HepG2 (cell line): ENCODE results near the gene PRKCZ. TPM values are rescaled to one million over a fixed set of nuclear protein-coding genes. Genes with fewer than 3 reads are reported as not detected.

Experiments used
- ATAC-seq: fragments of 200-7000 bp; cut with Tn5 transposase; 3 replicates; pipeline ENCODE4 v1.9.1; 2020; ENCODE audit warnings: mild to moderate bottlenecking, moderate library complexity
- BruUV-seq: library from RNA; stranded (reverse); fragments of 400-500 nt; replicated peaks from 2 replicates; lab custom pipeline; 2021; lab: Mats Ljungman, UMichigan
- CTCF ChIA-PET: fragments of 300-600 bp; formaldehyde crosslinking; extraction: SDS; loops from one replicate; lab custom pipeline; 2021; ENCODE audit warnings: low total read pairs, inconsistent platforms, low intra/inter-chr PET ratio; lab: Yijun Ruan, JAX
- POLR2A ChIA-PET: fragments of 350-600 bp; sonication (Branson Sonifier 250); formaldehyde crosslinking; loops from one replicate; lab custom pipeline; 2020; ENCODE audit warnings: antibody characterized with exemption, inconsistent platforms; lab: Yijun Ruan, JAX
- DNase-seq: peaks from one replicate; pipeline ENCODE4 v3.0.0-alpha.2; 2015; ENCODE audit warnings: low spot score
- FAIRE-seq: peaks from 3 replicates; lab custom pipeline; 2011; peaks lifted over from hg19 to GRCh38; lab: Jason Lieb, UNC
- H2AFZ ChIP-seq: one replicate; pipeline ENCODE4 v1.6.1; 2011; ENCODE audit warnings: low read length, inconsistent platforms
- H3K27ac ChIP-seq: fragments of 300-600 bp; 3 replicates; pipeline ENCODE4 v1.8.0; 2011; ENCODE audit warnings: mixed run types, mild to moderate bottlenecking, mixed read lengths, low read length, inconsistent platforms; ENCODE audit not compliant: insufficient read depth; ENCODE audit errors: extremely low read length
- H3K27me3 ChIP-seq, 2 experiments: fragments of 200-600 bp in 1 of 2; 2 replicates in 1 of 2; 3 replicates in 1 of 2; pipeline versions ENCODE4 v1.6.0 to v1.8.0; 2011; ENCODE audit warnings: low read length in 2 of 2, mild to moderate bottlenecking in 2 of 2, moderate library complexity in 2 of 2, inconsistent platforms in 1 of 2; ENCODE audit not compliant: insufficient read depth in 2 of 2, control insufficient read depth in 1 of 2
- H3K36me3 ChIP-seq, 2 experiments: fragments of 200-600 bp in 1 of 2; replicated peaks in 1 of 2; 2 replicates in 1 of 2; 3 replicates in 1 of 2; pipeline versions ENCODE4 v1.5.1 to v1.8.0; 2011; ENCODE audit warnings: low read length in 2 of 2, inconsistent platforms in 1 of 2; ENCODE audit not compliant: insufficient read depth in 2 of 2, control insufficient read depth in 1 of 2
- H3K4me1 ChIP-seq: 2 replicates; pipeline ENCODE4 v1.5.1; 2012; ENCODE audit warnings: low read length, inconsistent platforms; ENCODE audit not compliant: insufficient read depth
- H3K4me2 ChIP-seq: 2 replicates; pipeline ENCODE4 v1.6.0; 2011; ENCODE audit warnings: low read depth, low read length, inconsistent platforms
- H3K4me3 ChIP-seq, 3 experiments: fragments of 200-600 bp in 1 of 3; sonication (generic), shearing (Covaris generic) in 1 of 3; replicated peaks in 1 of 3; 2 replicates each; pipeline ENCODE4 v1.5.1; 2011 to 2016; ENCODE audit warnings: low read length in 3 of 3, inconsistent platforms in 2 of 3, low read depth in 2 of 3, mild to moderate bottlenecking in 2 of 3, control low read depth in 1 of 3, mixed read lengths in 1 of 3; ENCODE audit not compliant: insufficient read depth in 1 of 3
- H3K79me2 ChIP-seq: one replicate; pipeline ENCODE4 v1.6.1; 2011; ENCODE audit warnings: low read length, inconsistent platforms; ENCODE audit not compliant: insufficient read depth
- H3K9ac ChIP-seq: 2 replicates; pipeline ENCODE4 v1.6.0; 2011; ENCODE audit warnings: mild to moderate bottlenecking, low read depth, low read length, inconsistent platforms; ENCODE audit not compliant: insufficient read depth
- H3K9me3 ChIP-seq: 2 replicates; pipeline ENCODE4 v1.5.1; 2012; ENCODE audit warnings: mild to moderate bottlenecking, low read length
- H4K20me1 ChIP-seq: 2 replicates; pipeline ENCODE4 v1.6.0; 2011; ENCODE audit warnings: inconsistent platforms, mild to moderate bottlenecking, low read length, moderate library complexity; ENCODE audit not compliant: insufficient read depth
- ASH2L ChIP-seq: fragments of 300-600, 200-600 bp; sonication (generic); IDR thresholded peaks from 2 replicates; pipeline ENCODE4 v1.7.0; 2017; ENCODE audit warnings: low read depth, mild to moderate bottlenecking, moderate library complexity, mixed read lengths, low read length; ENCODE audit not compliant: insufficient read length
- KDM1A ChIP-seq: IDR thresholded peaks from 2 replicates; pipeline ENCODE4 v1.6.1; 2016; ENCODE audit warnings: missing compliant biosample characterization
- NCOA5 ChIP-seq: sonication (generic); formaldehyde crosslinking; IDR thresholded peaks from 2 replicates; pipeline ENCODE4 v1.4.0; 2020; ENCODE audit warnings: missing genetic modification reagents
- NFKBIZ ChIP-seq: IDR thresholded peaks from 2 replicates; pipeline ENCODE4 v1.6.1; 2018; ENCODE audit warnings: missing genetic modification reagents, missing compliant biosample characterization
- NR2F6 ChIP-seq, 2 experiments: IDR thresholded peaks; 2 replicates each; pipeline ENCODE4 v1.6.1; 2016; ENCODE audit warnings: antibody characterized with exemption in 1 of 2, mild to moderate bottlenecking in 1 of 2
- PAX8 ChIP-seq: sonication (generic); formaldehyde crosslinking; IDR thresholded peaks from 2 replicates; pipeline ENCODE4 v1.8.0; 2022; ENCODE audit warnings: mild to moderate bottlenecking, missing genetic modification reagents, borderline replicate concordance
- RFX3 ChIP-seq: IDR thresholded peaks from 2 replicates; pipeline ENCODE4 v1.6.1; 2016; ENCODE audit warnings: missing biosample characterization, missing genetic modification reagents
- SETDB1 ChIP-seq: sonication (generic); formaldehyde crosslinking; IDR thresholded peaks from 2 replicates; pipeline ENCODE4 v1.5.1; 2020; ENCODE audit warnings: missing genetic modification reagents, mild to moderate bottlenecking, borderline replicate concordance
- ZFP37 ChIP-seq: sonication (generic); formaldehyde crosslinking; IDR thresholded peaks from 2 replicates; pipeline ENCODE4 v1.4.0; 2020; ENCODE audit warnings: missing genetic modification reagents, borderline replicate concordance
- ZNF180 ChIP-seq: sonication (generic); formaldehyde crosslinking; IDR thresholded peaks from 2 replicates; pipeline ENCODE4 v1.4.0; 2020; ENCODE audit warnings: low read depth, missing genetic modification reagents, borderline replicate concordance
- ZNF274 ChIP-seq: sonication (generic); formaldehyde crosslinking; IDR thresholded peaks from 2 replicates; pipeline ENCODE4 v1.5.1; 2020; ENCODE audit warnings: mild to moderate bottlenecking, missing genetic modification reagents
- ZNF879 ChIP-seq: sonication (generic); formaldehyde crosslinking; IDR thresholded peaks from 2 replicates; pipeline ENCODE4 v1.8.1; 2023; ENCODE audit warnings: missing genetic modification reagents
- WGBS: methylation state at CpG from one replicate; pipeline ENCODE4 v1.1.6; 2017; ENCODE audit warnings: low lambda C conversion rate; 5-methylcytosine and 5-hydroxymethylcytosine counted together
- in situ Hi-C: cut with HindIII; loops from 2 replicates; pipeline ENCODE4 v1.10.0; 2017; ENCODE audit warnings: low pct_unique_long_range_greater_than_20kb; ENCODE audit not compliant: extremely low pct_ligation_motif_present
- intact Hi-C: fragments of 100-400 bp; cut with micrococcal nuclease; formaldehyde crosslinking; loops from one replicate; pipeline ENCODE4 v1.10.0; 2022; ENCODE audit not compliant: unreplicated experiment
- polyA plus RNA-seq, 8 experiments: library from polyadenylated mRNA; depleted of rRNA in 3 of 8; stranded (reverse) in 7 of 8; unstranded in 1 of 8; fragments of >200 nt; fragmentation: Illumina TruSeq in 4 of 8; extraction: Trizol in 4 of 8; gene quantifications; 2 replicates each; pipeline versions ENCODE4 v1.2.1 to v1.2.3, GENCODE V29; 2011 to 2016; ENCODE audit warnings: low read depth in 4 of 8, missing spikeins in 1 of 8, mixed read lengths in 1 of 8; ENCODE audit not compliant: insufficient read depth in 1 of 8
- total RNA-seq, 5 experiments: library from RNA; depleted of rRNA; stranded (reverse); fragments of >200 nt; fragmentation: Illumina TruSeq; extraction: Trizol; gene quantifications; 2 replicates each; pipeline ENCODE4 v1.2.3, GENCODE V29; 2016; ENCODE audit warnings: low read depth in 1 of 5
- TF ChIP-seq, protein P1 (sequence below), 2 experiments: sonication (generic) in 1 of 2; formaldehyde crosslinking in 1 of 2; IDR thresholded peaks; 2 replicates each; pipeline versions ENCODE4 v1.5.1 to v1.6.1; 2011 to 2020; ENCODE audit warnings: borderline replicate concordance in 1 of 2, low read depth in 1 of 2, low read length in 1 of 2, mild to moderate bottlenecking in 1 of 2, missing genetic modification reagents in 1 of 2, moderate library complexity in 1 of 2
- TF ChIP-seq, protein P2 (sequence below): sonication (generic); formaldehyde crosslinking; IDR thresholded peaks from 2 replicates; pipeline ENCODE4 v1.5.1; 2020; ENCODE audit warnings: mild to moderate bottlenecking, missing genetic modification reagents, moderate library complexity
- TF ChIP-seq, protein P3 (sequence below): sonication (generic); formaldehyde crosslinking; IDR thresholded peaks from 2 replicates; pipeline ENCODE4 v1.5.0; 2020; ENCODE audit warnings: missing genetic modification reagents

The PRKCZ gene
- total and polyA plus RNA-seq, 2 of the 13 experiments (the other 11 are each of a cell fraction or from before 2014, with no cell fraction given): 34.7 to 85.2 TPM

DNA sequence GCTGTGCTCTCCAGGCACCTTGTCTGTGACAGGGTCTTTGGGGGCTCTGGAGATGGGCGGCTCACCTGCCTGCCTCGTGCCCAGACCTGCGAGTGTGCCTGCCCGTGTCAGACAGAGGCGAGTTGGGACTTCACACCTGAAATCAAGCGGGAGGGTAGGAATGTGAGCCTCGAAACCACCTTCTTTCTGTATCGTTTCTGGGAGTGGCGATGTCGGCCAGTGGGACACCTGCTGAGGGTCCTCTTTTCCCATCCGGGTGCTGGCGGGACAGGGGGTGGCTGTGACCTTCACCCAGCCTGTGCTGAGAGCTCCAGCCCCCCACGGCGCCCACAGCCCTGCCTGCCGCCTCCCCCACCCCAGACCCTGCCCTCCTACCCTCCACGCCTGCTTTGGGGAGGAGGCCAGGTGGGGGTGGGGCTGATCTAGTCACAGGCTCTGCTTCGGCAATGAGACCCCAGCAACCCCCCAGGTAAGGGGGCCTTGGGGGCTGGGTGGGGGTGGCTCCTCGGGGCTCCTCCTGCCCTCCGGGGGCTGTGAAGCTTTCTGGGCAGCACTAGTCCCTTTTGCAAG lies 160.0 kb downstream of the PRKCZ start (continued):
- TF ChIP-seq, protein P1, sequence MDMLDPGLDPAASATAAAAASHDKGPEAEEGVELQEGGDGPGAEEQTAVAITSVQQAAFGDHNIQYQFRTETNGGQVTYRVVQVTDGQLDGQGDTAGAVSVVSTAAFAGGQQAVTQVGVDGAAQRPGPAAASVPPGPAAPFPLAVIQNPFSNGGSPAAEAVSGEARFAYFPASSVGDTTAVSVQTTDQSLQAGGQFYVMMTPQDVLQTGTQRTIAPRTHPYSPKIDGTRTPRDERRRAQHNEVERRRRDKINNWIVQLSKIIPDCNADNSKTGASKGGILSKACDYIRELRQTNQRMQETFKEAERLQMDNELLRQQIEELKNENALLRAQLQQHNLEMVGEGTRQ (IDR thresholded peaks at IDR 0.05; ENCODE audit: low read depth, low read length): no peak
- TF ChIP-seq, protein P1 (CRISPR knock-in tag; IDR thresholded peaks at IDR 0.05; ENCODE audit: borderline replicate concordance): no peak
- TF ChIP-seq NFKBIZ (CRISPR knock-in tag): no peak
- no peak for TF ChIP-seq RFX3
- TF ChIP-seq, protein P2, sequence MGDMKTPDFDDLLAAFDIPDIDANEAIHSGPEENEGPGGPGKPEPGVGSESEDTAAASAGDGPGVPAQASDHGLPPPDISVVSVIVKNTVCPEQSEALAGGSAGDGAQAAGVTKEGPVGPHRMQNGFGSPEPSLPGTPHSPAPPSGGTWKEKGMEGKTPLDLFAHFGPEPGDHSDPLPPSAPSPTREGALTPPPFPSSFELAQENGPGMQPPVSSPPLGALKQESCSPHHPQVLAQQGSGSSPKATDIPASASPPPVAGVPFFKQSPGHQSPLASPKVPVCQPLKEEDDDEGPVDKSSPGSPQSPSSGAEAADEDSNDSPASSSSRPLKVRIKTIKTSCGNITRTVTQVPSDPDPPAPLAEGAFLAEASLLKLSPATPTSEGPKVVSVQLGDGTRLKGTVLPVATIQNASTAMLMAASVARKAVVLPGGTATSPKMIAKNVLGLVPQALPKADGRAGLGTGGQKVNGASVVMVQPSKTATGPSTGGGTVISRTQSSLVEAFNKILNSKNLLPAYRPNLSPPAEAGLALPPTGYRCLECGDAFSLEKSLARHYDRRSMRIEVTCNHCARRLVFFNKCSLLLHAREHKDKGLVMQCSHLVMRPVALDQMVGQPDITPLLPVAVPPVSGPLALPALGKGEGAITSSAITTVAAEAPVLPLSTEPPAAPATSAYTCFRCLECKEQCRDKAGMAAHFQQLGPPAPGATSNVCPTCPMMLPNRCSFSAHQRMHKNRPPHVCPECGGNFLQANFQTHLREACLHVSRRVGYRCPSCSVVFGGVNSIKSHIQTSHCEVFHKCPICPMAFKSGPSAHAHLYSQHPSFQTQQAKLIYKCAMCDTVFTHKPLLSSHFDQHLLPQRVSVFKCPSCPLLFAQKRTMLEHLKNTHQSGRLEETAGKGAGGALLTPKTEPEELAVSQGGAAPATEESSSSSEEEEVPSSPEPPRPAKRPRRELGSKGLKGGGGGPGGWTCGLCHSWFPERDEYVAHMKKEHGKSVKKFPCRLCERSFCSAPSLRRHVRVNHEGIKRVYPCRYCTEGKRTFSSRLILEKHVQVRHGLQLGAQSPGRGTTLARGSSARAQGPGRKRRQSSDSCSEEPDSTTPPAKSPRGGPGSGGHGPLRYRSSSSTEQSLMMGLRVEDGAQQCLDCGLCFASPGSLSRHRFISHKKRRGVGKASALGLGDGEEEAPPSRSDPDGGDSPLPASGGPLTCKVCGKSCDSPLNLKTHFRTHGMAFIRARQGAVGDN: no peak
- no peak for TF ChIP-seq NR2F6 (IDR thresholded peaks at IDR 0.05)
- TF ChIP-seq NR2F6 (CRISPR knock-in tag; IDR thresholded peaks at IDR 0.05): no peak

DNA sequence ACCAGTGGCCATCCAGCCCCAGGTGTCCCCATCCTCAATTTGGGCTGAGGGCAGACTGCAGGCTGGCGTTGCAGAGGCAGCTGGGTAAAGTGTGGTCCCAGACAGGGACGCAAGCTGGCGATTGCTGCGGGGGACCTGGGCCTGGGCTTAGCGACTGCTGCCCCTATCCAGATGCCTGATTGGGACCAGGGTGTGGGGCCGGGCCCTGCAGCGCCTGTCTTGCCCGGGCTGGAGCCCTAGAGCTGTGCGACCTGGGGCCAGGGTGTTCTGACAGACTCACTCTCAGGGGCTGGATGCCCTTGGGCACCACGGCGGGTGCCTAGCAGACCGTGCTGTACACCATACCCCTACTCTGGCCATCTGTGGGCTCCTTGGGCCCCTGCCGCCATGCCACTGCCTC lies 160.6 kb downstream of the PRKCZ start:
- peaks cover 1 to 6% of the 10 kb centered on the region in 2 experiments; a peak in 1 of 5 replicates for H3K27me3 ChIP-seq
- no peak overlapping the region for H2AFZ ChIP-seq
- FAIRE-seq: no peak
- ChIA-PET CTCF (no interaction called here), POLR2A (interaction anchor here (0.8 to 1.2 kb wide), 2 partner anchors 9 to 19 kb away, joined by 3 to 4 read pairs; no protein-coding TSS in a partner anchor)
- H3K79me2 ChIP-seq: no peaks in the 10 kb centered on the region
- no peaks in the 10 kb centered on the region for H3K9me3 ChIP-seq
- in situ Hi-C loops (no loop called here), intact Hi-C loops (no loop called here)
- no peak for ATAC-seq
- H3K4me3 ChIP-seq: no peak overlapping the region
- H4K20me1 ChIP-seq: no peaks in the 10 kb centered on the region
- no peak overlapping the region for H3K4me2 ChIP-seq
- WGBS: 97% methylated on average over 10 of the region's 13 CpGs
- peaks cover 79% of the 10 kb centered on the region for H3K4me1 ChIP-seq
- H3K36me3 ChIP-seq: no peaks in the 10 kb centered on the region
- BruUV-seq: no TSS peak
- no peak overlapping the region for H3K9ac ChIP-seq
- no peak overlapping the region for H3K27ac ChIP-seq
- no peak for DNase-seq
- TF ChIP-seq PAX8 (CRISPR knock-in tag): no peak
- TF ChIP-seq ASH2L: no peak
- no peak for TF ChIP-seq ZNF879 (CRISPR knock-in tag)
- TF ChIP-seq SETDB1 (CRISPR knock-in tag): no peak
- no peak for TF ChIP-seq ZFP37 (CRISPR knock-in tag)
- TF ChIP-seq KDM1A (CRISPR knock-in tag): no peak
- TF ChIP-seq ZNF180 (CRISPR knock-in tag): no peak
- no peak for TF ChIP-seq NCOA5 (CRISPR knock-in tag)
- TF ChIP-seq ZNF274: no peak
- TF ChIP-seq, protein P3, sequence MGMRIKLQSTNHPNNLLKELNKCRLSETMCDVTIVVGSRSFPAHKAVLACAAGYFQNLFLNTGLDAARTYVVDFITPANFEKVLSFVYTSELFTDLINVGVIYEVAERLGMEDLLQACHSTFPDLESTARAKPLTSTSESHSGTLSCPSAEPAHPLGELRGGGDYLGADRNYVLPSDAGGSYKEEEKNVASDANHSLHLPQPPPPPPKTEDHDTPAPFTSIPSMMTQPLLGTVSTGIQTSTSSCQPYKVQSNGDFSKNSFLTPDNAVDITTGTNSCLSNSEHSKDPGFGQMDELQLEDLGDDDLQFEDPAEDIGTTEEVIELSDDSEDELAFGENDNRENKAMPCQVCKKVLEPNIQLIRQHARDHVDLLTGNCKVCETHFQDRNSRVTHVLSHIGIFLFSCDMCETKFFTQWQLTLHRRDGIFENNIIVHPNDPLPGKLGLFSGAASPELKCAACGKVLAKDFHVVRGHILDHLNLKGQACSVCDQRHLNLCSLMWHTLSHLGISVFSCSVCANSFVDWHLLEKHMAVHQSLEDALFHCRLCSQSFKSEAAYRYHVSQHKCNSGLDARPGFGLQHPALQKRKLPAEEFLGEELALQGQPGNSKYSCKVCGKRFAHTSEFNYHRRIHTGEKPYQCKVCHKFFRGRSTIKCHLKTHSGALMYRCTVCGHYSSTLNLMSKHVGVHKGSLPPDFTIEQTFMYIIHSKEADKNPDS (CRISPR knock-in tag): no peak
